Vagina (tissue), 2 donors: ENCODE measurements around the gene CSRP2. TPM values are rescaled to one million over a fixed set of nuclear protein-coding genes. Genes with fewer than 3 reads are reported as not detected.

Experiments used
- DNase-seq, 2 donors: peaks; one replicate each; pipeline ENCODE4 v3.0.0-alpha.2; 2017; ENCODE audit errors: extremely low spot score in 2 of 2
- H3K27ac ChIP-seq: fragments of 200-600 bp; sonication (generic); one replicate; pipeline ENCODE4 v1.5.1; 2019
- H3K27me3 ChIP-seq: fragments of 200-600 bp; sonication (generic); one replicate; pipeline ENCODE4 v1.5.1; 2019
- H3K36me3 ChIP-seq, 2 donors: fragments of 200-600 bp; sonication (generic); one replicate each; pipeline ENCODE4 v1.5.1; 2017 to 2019
- H3K4me1 ChIP-seq: fragments of 200-600 bp; sonication (generic); one replicate; pipeline ENCODE4 v1.5.1; 2019
- H3K4me3 ChIP-seq, 2 donors: fragments of 200-600 bp; sonication (generic); 1 replicate in 1 of 2; 2 replicates in 1 of 2; pipeline ENCODE4 v1.5.1; 2016 to 2019
- H3K9me3 ChIP-seq: fragments of 200-600 bp; sonication (generic); one replicate; pipeline ENCODE4 v1.5.1; 2019
- CTCF ChIP-seq, 3 experiments: fragments of 450-650 bp in 2 of 3; fragments of 200-600 bp in 1 of 3; sonication (generic) in 1 of 3; IDR thresholded peaks; one replicate each; pipeline ENCODE4 v1.5.1; 2017 to 2019; ENCODE audit warnings: antibody characterized with exemption in 3 of 3, mild to moderate bottlenecking in 2 of 3, moderate library complexity in 2 of 3
- POLR2A ChIP-seq, 2 donors: fragments of 450-650 bp; IDR thresholded peaks; one replicate each; pipeline ENCODE4 v1.6.1; 2017; ENCODE audit warnings: antibody characterized with exemption in 2 of 2, mild to moderate bottlenecking in 2 of 2, moderate library complexity in 2 of 2
- POLR2AphosphoS5 ChIP-seq, 2 donors: sonication (generic); formaldehyde crosslinking; IDR thresholded peaks; one replicate each; pipeline ENCODE4 v1.9.0; 2017; ENCODE audit warnings: antibody characterized with exemption in 2 of 2, mild to moderate bottlenecking in 2 of 2, low read depth in 1 of 2; ENCODE audit not compliant: insufficient read depth in 1 of 2
- intact Hi-C: fragments of 100-400 bp; cut with DNase I; formaldehyde crosslinking; loops from one replicate; pipeline ENCODE4 v1.15.1; 2023
- total RNA-seq: library from RNA; depleted of rRNA; stranded (reverse); fragments of >200 nt; gene quantifications from one replicate; pipeline ENCODE4 v1.2.3, GENCODE V29; 2016

The CSRP2 gene
- total RNA-seq, 1 donor from 2014 or later: 42.0 TPM

GRCh38 chr12:76881142-76881541, 2.3 kb upstream of the CSRP2 start:
- H3K36me3 ChIP-seq: no peaks in the 10 kb centered on the region
- intact Hi-C loops: no loop called here
- H3K27me3 ChIP-seq: no peaks in the 10 kb centered on the region
- H3K4me1 ChIP-seq: peaks cover 34% of the 10 kb centered on the region
- TF ChIP-seq POLR2A (IDR thresholded peaks at IDR 0.05) (no peak), CTCF (IDR thresholded peaks at IDR 0.05) (no peak), POLR2AphosphoS5 (IDR thresholded peaks at IDR 0.05; ENCODE audit: insufficient read depth in 1 of 2, low read depth in 1 of 2) (no peak)
- no peak for DNase-seq
- H3K27ac ChIP-seq: no peak overlapping the region
- no peak overlapping the region for H3K4me3 ChIP-seq
- no peaks in the 10 kb centered on the region for H3K9me3 ChIP-seq

- no peak for TF ChIP-seq CTCF (IDR thresholded peaks at IDR 0.05)
- no peak for TF ChIP-seq POLR2A (IDR thresholded peaks at IDR 0.05)
- TF ChIP-seq POLR2AphosphoS5 (IDR thresholded peaks at IDR 0.05; ENCODE audit: insufficient read depth in 1 of 2, low read depth in 1 of 2): no peak
- no peak overlapping the region for H3K27ac ChIP-seq
These were observed 1.8 kb upstream of the CSRP2 start for GRCh38 chr12:76880519-76881023.

GRCh38 chr12:76879710-76880518, 1.1 kb upstream of the CSRP2 start:
- peaks cover 36% of the 10 kb centered on the region for H3K4me1 ChIP-seq
- DNase-seq: no peak
- H3K4me3 ChIP-seq: peak overlapping the region; percentile 73 to 86

More at GRCh38 chr12:76880519-76881023, 1.8 kb upstream of the CSRP2 start:
- no peak overlapping the region for H3K4me3 ChIP-seq
- no peak for DNase-seq
- H3K36me3 ChIP-seq: no peaks in the 10 kb centered on the region
- no peaks in the 10 kb centered on the region for H3K9me3 ChIP-seq
- H3K4me1 ChIP-seq: peaks cover 36% of the 10 kb centered on the region
- intact Hi-C loops: no loop called here
- H3K27me3 ChIP-seq: no peaks in the 10 kb centered on the region

GRCh38 chr12:76878099-76878898, 520 bp downstream of the CSRP2 start:
- no peak for TF ChIP-seq POLR2A (IDR thresholded peaks at IDR 0.05)
- no peak for TF ChIP-seq POLR2AphosphoS5 (IDR thresholded peaks at IDR 0.05; ENCODE audit: insufficient read depth in 1 of 2, low read depth in 1 of 2)
- TF ChIP-seq CTCF (IDR thresholded peaks at IDR 0.05): no peak
- Histone ChIP-seq H3K27me3 (no peaks in the 10 kb centered on the region), H3K36me3 (no peaks in the 10 kb centered on the region), H3K9me3 (no peaks in the 10 kb centered on the region), H3K4me3 (peak overlapping the region; percentile 73 to 86), H3K4me1 (peaks cover 48% of the 10 kb centered on the region), H3K27ac (peak overlapping the region; percentile 95)
- no peak for DNase-seq
- intact Hi-C loops: no loop called here

More at GRCh38 chr12:76879710-76880518, 1.1 kb upstream of the CSRP2 start:
- Histone ChIP-seq H3K9me3 (no peaks in the 10 kb centered on the region), H3K27me3 (no peaks in the 10 kb centered on the region), H3K36me3 (no peaks in the 10 kb centered on the region), H3K27ac (peak overlapping the region; percentile 95)
- intact Hi-C loops: no loop called here
- TF ChIP-seq POLR2A (IDR thresholded peaks at IDR 0.05): no peak
- TF ChIP-seq CTCF (IDR thresholded peaks at IDR 0.05): peak in 1 of 3 experiments; percentile 24
